ENCODE measurements around the gene RIC8B. TPM values are rescaled to one million over a fixed set of nuclear protein-coding genes. Genes with fewer than 3 reads are reported as not detected.

RIC8B gene
- 10 to 100 TPM; 13.6 to 14.1 TPM for total RNA-seq

GRCh38 chr12:106774005-106774807 is at the start of gene RIC8B:
TSS of gene RIC8B (plus strand) at chr12:106774682. CDS start at chr12:106774746, 64 bp downstream.

Other genes starting within 250 kb of the RIC8B start
- not detected for gene RFX4, start 191.7 kb upstream of the RIC8B start, total RNA-seq
- 10 to 100 TPM; 34.5 to 36.6 TPM for gene TMEM263, start 181.2 kb downstream of the RIC8B start, total RNA-seq
- 1 to 10 TPM; 5.4 to 6.6 TPM for gene MTERF2, start 212.5 kb downstream of the RIC8B start, total RNA-seq